HG03045 (cell line): ENCODE results near the gene ABCC1.

ENCODE experiments used
- ATAC-seq: cut with Tn5 transposase; IDR thresholded peaks from one replicate; pipeline ENCODE4 v1.9.1; 2021; ENCODE audit warnings: mild to moderate bottlenecking, moderate library complexity; ENCODE audit not compliant: unreplicated experiment

Gene ABCC1

DNA sequence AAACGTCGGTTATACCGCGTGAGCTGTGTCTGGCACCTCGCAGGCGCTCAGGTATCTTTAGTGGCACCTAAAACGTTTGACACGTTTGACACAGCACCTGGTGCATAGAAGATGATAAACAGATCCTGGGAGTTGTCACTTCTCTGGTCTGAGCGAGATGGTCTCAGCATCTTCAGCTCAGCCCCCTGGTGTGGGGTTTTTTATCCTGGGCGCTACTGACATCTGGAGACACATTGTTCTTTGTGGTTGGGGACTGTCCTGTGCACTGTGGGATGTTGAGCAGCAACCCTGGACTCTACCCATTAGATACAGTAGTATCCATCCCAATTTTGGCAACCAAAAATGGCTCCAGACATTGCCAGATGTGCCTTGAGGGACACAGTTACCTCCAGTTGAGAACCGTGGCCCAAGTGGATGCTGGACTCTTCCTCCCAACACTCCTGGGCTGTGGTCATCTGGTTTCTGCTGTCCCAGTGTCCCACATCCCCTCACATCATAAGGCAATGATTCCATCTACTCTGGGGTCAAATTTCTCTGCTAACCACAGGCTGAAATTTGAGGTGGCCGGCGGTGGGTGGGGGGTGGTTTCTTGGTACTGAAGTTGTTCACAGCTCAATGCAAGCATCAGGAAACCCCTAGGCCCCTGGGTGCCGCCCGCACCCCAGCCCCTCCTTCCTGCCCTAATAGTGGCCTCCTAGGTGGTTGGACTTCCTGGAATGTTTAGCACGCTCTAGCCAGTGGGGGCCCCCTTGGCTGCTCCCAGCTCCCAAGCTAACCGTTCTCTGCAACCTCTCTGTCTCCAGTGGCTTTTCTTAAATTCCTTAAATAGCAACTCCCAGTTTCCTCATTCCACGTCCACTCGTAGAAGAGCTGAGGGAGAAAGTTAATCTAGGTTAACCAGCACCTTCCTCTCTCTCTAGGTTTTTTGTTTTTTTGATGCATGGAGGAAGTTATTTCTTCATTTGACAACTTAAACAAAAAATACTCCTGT lies 124.8 kb downstream of the ABCC1 start:
- ATAC-seq, result no peak

DNA sequence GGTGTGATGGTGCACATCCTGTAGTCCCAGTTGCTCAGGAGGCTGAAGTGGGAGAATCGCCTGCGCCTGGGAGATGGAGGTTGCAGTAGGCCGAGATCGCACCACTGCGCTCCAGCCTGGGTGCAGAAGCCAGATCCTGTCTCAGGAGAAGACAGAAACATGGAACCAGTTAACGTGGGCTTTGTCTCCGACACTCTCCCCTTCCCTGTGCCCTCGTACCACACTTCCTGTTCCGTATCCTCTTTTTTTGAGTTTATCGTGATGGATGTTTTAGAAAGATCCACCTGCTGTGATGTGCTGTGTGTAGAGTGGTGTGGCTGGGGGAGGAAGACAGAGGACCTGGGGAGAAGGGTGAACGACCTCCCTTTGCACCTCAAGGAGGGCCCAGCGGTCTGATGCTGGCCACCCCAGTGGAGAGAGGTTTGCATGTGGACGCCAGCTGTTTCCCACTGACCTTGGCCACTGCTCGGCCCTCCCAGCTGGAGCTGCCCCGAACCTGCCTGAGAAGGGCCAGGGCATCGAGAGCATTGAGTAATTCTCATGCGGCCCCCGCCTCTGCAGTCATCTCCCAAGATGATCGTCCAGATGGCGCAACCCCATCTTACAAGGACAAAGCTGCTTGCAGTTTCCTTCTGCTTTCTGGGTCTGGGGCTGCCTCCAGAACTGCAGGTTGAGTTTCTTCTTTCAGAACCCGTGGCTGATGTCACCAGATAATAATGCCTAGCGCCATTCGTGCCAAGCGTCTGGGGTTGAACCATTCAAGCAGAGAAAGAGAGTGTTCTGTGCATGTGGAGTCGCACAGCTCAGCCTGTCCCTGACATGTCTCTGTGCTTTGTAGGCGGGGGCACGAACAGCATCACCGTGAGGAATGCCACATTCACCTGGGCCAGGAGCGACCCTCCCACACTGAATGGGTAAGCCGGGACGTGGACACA lies 126.3 kb downstream of the ABCC1 start:
- ATAC-seq, result no peak

DNA sequence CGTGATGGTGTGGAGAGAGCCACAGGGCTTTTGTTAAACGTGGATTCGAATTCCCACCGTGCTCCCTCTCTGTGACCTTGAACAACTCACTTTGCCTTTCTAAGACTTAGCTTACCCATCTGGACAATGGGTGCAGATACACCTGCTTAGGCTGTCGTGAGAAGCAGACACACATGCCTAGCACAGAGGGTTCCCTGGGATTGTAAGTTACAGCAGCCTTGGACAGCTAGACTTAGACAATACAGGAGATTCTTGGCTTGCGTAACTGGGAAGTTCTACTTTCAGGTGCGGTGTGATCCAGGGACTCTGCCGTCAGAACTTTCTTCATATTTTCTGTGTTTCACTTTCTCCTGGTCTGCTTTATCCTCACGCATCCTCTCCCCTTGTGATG lies 127.0 kb downstream of the ABCC1 start:
- no peak for ATAC-seq

DNA sequence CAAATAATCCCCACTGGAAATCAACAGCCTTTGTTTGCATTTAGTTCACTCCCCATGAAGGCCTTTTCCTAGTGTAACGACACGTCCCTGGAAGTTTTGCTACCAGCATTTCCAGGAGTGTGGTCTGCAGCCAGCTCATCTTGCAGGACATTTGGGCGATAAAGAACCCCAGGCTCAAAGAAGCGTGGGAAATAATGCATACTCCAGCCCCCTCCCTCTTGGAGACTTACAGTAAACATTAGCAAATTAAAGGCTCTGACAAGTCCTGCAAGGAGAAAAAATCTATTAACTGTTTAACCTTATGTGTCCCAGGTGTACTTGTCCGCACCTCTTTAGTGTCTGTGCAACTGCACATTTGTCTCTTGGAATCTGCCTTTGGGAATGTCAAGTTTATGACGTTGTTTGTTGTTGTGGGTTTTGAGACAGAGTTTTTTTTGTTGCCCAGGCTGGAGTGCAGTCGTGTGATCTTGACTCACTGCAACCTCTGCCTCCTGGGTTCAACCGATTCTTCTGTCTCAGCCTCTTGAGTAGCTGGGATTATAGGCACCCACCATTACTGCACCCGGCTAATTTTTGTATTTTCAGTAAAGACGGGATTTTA lies 131.1 kb downstream of the ABCC1 start:
- no peak for ATAC-seq

- no peak for ATAC-seq
Measured at GRCh38 chr16:16081141-16081540, 131.7 kb downstream of the ABCC1 start.

DNA sequence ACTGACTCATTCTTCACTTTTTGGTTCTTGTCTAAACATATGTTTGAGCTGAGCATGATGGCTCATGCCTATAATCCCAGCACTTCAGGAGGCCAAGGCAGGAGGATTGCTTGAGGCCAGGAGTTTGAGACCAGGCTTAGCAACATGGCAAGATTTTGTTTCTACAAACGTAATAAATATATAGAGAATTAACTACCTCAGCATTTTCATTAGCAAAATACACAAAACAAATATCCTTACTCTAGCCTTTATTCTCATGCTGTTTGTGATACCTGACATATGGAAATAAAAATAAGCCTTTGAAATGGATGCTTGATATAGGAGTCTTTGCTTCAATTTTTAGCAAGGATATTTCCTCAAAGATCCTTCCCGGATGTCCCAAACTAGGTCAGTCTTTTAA lies 132.8 kb downstream of the ABCC1 start:
- ATAC-seq, result no peak

- no peak for ATAC-seq
Measured at GRCh38 chr16:16083421-16084156, 134.2 kb downstream of the ABCC1 start.

- no peak for ATAC-seq
Measured at GRCh38 chr16:16084874-16085273, 135.5 kb downstream of the ABCC1 start.

DNA sequence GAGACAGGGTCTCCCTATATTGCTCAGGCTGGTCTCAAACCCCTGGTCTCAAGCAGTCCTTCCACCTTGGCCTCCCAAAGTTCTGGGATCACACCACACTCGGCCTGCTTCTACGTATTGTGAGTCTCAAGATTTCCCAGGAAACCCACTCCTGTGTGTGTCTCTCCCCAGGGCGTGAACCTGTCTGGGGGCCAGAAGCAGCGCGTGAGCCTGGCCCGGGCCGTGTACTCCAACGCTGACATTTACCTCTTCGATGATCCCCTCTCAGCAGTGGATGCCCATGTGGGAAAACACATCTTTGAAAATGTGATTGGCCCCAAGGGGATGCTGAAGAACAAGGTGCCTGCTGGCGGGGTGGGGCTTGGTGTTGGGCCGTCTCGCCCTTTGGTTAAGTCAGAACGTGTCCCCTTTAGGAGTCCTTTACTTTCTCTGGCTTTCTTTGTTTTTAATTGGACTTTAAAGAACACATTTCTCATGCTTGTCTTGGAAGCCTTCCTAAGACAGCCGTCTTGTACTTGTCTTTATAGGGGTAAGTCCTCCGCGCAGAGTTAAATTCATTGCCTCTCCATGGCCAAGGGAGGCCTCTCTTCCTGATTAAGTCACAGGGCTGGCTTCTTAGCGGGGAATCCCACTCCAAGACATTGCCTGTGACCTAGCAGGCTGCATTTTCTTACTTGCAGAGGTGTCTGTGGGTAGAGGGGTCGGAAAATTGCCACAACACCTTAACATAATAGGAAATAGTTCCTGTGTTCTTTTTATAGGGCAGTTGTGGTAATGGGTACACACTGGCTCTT lies 137.4 kb downstream of the ABCC1 start:
- no peak for ATAC-seq

GRCh38 chr16:16090238-16090637 lies 140.8 kb downstream of the ABCC1 start:
- no peak for ATAC-seq

DNA sequence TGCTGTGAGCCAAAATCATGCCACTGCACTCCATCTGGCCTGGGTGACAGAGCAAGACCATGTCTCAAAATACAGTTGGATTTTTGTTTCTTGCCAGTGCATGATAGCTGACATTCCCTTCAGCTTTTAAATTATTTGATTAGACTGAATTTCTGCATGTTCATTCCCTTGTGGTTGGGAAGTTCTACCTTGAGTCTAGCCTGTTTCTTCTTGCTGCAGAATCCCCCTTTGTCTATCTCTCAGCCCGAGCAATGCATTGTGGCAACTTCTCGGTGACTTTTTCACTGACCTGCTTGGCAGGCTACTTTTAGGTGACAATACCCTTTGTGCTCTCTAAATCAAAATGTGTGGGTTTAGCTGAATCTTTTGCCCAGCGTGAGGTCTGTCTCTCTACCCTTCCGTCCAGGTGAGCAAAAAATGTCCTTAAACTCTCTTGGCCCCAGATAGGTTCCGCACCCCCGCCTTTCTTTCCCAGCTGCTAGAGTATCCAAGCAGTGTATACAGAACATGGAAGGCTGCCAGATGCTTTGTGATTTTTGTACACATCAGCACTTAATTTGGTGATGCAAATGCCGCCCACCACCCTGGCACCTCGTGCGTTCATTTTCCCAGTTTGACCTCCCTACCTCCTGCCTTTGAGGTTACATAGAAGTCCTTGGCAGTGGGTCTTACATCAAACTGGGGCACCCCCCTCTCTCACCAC lies 143.7 kb downstream of the ABCC1 start:
- ATAC-seq, result no peak

GRCh38 chr16:16093628-16094332 lies 144.4 kb downstream of the ABCC1 start:
- ATAC-seq, result no peak

DNA sequence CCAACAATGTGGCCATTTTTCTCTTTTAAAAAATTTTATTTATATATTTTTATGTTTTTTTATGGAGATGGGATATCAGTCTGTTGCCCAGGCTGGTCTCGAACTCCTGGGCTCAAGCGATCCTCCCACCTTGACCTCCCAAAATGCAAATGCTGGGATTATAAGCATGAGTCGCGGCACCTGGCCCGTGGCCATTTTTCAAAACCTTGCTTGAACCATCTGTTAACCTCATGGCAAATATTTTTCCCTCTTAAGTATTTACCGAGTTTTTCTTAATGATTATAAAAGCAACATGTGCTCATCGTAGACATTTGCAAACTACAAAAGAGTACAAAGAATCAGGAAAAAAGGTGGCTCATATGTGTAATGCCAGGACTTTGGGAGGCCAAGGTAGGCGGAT lies 146.2 kb downstream of the ABCC1 start:
- no peak for ATAC-seq

DNA sequence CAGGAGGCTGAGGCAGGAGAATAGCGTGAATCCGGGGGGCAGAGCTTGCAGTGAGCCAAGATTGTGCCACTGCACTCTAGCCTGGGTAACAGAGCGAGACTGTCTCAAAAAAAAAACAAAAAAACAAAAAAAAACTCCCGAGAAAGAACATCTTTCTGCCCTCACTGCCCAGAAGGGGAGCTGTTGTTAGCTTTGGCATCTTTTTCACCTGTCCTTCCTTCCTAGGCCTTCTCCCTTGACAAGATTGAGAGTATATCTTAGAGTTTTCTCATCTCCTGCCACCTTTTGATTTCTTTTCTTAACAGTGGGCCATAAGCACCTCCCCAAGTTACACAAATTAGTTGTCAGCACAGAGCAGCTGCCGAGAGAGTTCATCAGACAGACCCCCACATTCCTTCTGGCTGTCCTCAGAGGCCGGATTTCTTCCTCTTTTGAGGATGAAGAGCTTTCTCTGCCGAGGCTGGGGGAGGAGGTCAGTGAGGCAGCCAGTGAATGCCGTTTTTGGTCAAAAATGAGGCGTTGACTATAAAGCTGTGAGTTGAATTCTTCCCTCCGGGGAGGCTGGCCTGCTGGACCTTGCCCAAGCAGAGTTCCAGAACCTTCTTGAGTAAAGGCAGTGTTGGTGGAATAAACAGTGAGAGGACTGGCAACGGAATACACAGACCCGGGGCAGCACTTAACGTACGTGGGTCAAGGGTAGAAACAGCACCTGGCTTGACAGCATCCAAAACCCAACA lies 146.9 kb downstream of the ABCC1 start:
- ATAC-seq, result no peak

DNA sequence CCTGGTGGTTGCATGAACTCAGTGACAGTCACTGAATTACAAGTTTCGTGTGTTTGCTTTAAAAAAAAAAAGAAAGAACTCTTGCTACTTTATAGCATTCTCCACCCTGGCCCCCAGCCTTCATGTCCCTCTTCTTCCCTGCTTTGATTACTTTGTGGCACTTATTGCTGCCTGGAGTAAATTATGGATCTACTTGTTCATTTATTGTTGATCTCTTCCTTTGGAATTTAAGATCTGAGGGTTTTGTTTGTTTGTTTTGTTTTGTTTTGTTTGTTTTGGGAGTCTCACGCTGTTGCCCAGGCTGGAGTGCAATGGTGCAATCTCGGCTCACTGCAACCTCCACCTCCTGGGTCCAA lies 147.4 kb downstream of the ABCC1 start:
- ATAC-seq, result no peak

DNA sequence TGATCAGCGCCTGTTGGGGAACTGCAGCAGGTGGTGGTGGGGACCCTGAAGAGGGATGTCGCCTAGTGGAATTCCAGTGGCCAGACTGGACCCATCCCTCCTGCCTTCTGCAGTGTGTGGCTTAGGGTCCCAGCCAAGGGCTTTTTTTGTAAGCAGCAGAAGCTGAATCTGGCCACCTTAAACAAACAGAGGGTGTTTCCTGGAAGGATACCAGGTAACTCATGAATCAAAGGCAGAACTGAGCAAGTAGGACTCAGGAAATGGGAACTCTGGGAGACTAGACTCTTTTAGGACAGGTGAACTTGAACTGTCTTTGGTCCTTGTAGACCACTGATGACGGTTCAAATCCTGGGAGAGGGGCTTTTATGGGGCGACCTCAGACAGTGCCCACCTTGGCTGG lies 149.9 kb downstream of the ABCC1 start:
- no peak for ATAC-seq

- no peak for ATAC-seq
Measured at GRCh38 chr16:16100631-16101030, 151.2 kb downstream of the ABCC1 start.

- ATAC-seq, result no peak
Measured at GRCh38 chr16:16101585-16101984, 152.2 kb downstream of the ABCC1 start.
